GM12878 (cell line): ENCODE measurements around the gene HOXC5. TPM values are rescaled to one million over a fixed set of nuclear protein-coding genes. Genes with fewer than 3 reads are reported as not detected.
A peak's percentile ranks its signal among the peaks of the same experiment; 100 is the strongest.

Experiments used
- CBFB ChIP-seq: IDR thresholded peaks from 2 replicates; pipeline ENCODE4 v1.6.1; 2016; ENCODE audit warnings: antibody characterized with exemption, low read depth
- CEBPB ChIP-seq, 2 experiments: fragments of 150-350 bp in 1 of 2; IDR thresholded peaks; 2 replicates each; pipeline ENCODE4 v1.6.1; 2012 to 2014; ENCODE audit warnings: low read depth in 2 of 2, low read length in 2 of 2, borderline replicate concordance in 1 of 2, inconsistent platforms in 1 of 2
- CHD4 ChIP-seq: fragments of 200-600 bp; sonication (generic); IDR thresholded peaks from 2 replicates; pipeline ENCODE4 v1.6.1; 2016; ENCODE audit warnings: mild to moderate bottlenecking
- CREB1 ChIP-seq: IDR thresholded peaks from 2 replicates; pipeline ENCODE4 v1.6.1; 2012; ENCODE audit warnings: low read depth, mild to moderate bottlenecking, inconsistent platforms
- CTCF ChIP-seq, 3 experiments: IDR thresholded peaks in 2 of 3; conservative IDR thresholded peaks in 1 of 3; 2 replicates each; pipeline ENCODE4 v1.5.1; 2011; ENCODE audit warnings: low read depth in 3 of 3, low read length in 3 of 3, mild to moderate bottlenecking in 3 of 3, control low read depth in 2 of 3, moderate library complexity in 2 of 3, inconsistent platforms in 1 of 3, mixed read lengths in 1 of 3; ENCODE audit not compliant: control insufficient read depth in 2 of 3, insufficient read depth in 1 of 3; ENCODE audit errors: extremely low read depth in 1 of 3
- GATAD2B ChIP-seq: fragments of 450-650 bp; conservative IDR thresholded peaks from 2 replicates; pipeline ENCODE4 v1.6.1; 2017; ENCODE audit warnings: low read depth, mild to moderate bottlenecking, moderate library complexity
- HDAC6 ChIP-seq: fragments of 200-600 bp; sonication (generic); IDR thresholded peaks from one replicate; pipeline ENCODE4 v1.8.0; 2017; ENCODE audit warnings: antibody characterized with exemption; ENCODE audit not compliant: unreplicated experiment
- IKZF2 ChIP-seq, 2 experiments: fragments of 450-650 bp; IDR thresholded peaks; 2 replicates each; pipeline ENCODE4 v1.6.1; 2017; ENCODE audit warnings: mild to moderate bottlenecking in 2 of 2, moderate library complexity in 2 of 2
- JUNB ChIP-seq: IDR thresholded peaks from 2 replicates; pipeline ENCODE4 v1.6.1; 2016; ENCODE audit warnings: antibody characterized with exemption, mild to moderate bottlenecking
- NFYA ChIP-seq: IDR thresholded peaks from 2 replicates; pipeline ENCODE4 v1.6.1; 2011; ENCODE audit warnings: low read depth, mild to moderate bottlenecking, low read length, improper control_type of control experiment, borderline replicate concordance
- NFYB ChIP-seq: IDR thresholded peaks from 2 replicates; pipeline ENCODE4 v1.6.1; 2011; ENCODE audit warnings: low read depth, mild to moderate bottlenecking, low read length, improper control_type of control experiment, moderate library complexity; ENCODE audit not compliant: insufficient read depth
- NR2F1 ChIP-seq: fragments of 450-650 bp; conservative IDR thresholded peaks from 2 replicates; pipeline ENCODE4 v1.6.1; 2017; ENCODE audit warnings: mild to moderate bottlenecking
- RCOR1 ChIP-seq: conservative IDR thresholded peaks from 2 replicates; pipeline ENCODE4 v1.6.1; 2012; ENCODE audit warnings: low read depth, low read length, improper control_type of control experiment
- SPI1 ChIP-seq: IDR thresholded peaks from 2 replicates; pipeline ENCODE4 v1.6.1; 2011; ENCODE audit warnings: low read depth, mild to moderate bottlenecking, low read length, moderate library complexity, borderline replicate concordance; ENCODE audit not compliant: insufficient read depth
- SUPT20H ChIP-seq: IDR thresholded peaks from 2 replicates; pipeline ENCODE4 v1.6.1; 2011; ENCODE audit warnings: low read depth, mild to moderate bottlenecking, low read length, moderate library complexity, borderline replicate concordance; ENCODE audit not compliant: control insufficient read depth
- TARDBP ChIP-seq: IDR thresholded peaks from 2 replicates; pipeline ENCODE4 v1.6.1; 2016; ENCODE audit warnings: borderline replicate concordance
- TBL1XR1 ChIP-seq: IDR thresholded peaks from 2 replicates; pipeline ENCODE4 v1.6.1; 2012; ENCODE audit warnings: low read depth, low read length, improper control_type of control experiment
- ZBTB4 ChIP-seq: fragments of 450-650 bp; formaldehyde crosslinking; IDR thresholded peaks from 2 replicates; pipeline ENCODE4 v1.4.0; 2022; ENCODE audit warnings: mild to moderate bottlenecking, moderate library complexity
- ZNF207 ChIP-seq: fragments of 450-650 bp; IDR thresholded peaks from 2 replicates; pipeline ENCODE4 v1.6.1; 2014; ENCODE audit warnings: antibody characterized with exemption, mild to moderate bottlenecking, borderline replicate concordance
- polyA plus RNA-seq, 11 experiments: library from polyadenylated mRNA; depleted of rRNA in 4 of 11; unstranded in 6 of 11; stranded (reverse) in 5 of 11; fragments of >200 nt; fragmentation: Nextera tagmentation in 4 of 11; fragmentation: Illumina TruSeq in 1 of 11; extraction: Ambion mirVana in 4 of 11; extraction: Trizol in 1 of 11; gene quantifications; 1 replicate in 1 of 11; 2 replicates in 10 of 11; pipeline versions ENCODE4 v1.2.1 to v1.2.3, GENCODE V29; 2011 to 2016; ENCODE audit warnings: inconsistent platforms in 2 of 11, missing spikeins in 2 of 11, low read depth in 1 of 11
- total RNA-seq, 4 experiments: library from RNA; depleted of rRNA in 3 of 4; stranded (reverse); fragments of >200 nt in 3 of 4; fragmentation: Illumina TruSeq in 1 of 4; extraction: Trizol in 1 of 4; gene quantifications; 2 replicates each; pipeline versions ENCODE4 v1.2.1 to v1.2.3, GENCODE V29; 2013 to 2021

Gene HOXC5
- total and polyA plus RNA-seq, 10 of the 15 experiments (the other 5 are each of a cell fraction or from before 2014, with no cell fraction given), result 0.11 TPM; not detected in 9

DNA sequence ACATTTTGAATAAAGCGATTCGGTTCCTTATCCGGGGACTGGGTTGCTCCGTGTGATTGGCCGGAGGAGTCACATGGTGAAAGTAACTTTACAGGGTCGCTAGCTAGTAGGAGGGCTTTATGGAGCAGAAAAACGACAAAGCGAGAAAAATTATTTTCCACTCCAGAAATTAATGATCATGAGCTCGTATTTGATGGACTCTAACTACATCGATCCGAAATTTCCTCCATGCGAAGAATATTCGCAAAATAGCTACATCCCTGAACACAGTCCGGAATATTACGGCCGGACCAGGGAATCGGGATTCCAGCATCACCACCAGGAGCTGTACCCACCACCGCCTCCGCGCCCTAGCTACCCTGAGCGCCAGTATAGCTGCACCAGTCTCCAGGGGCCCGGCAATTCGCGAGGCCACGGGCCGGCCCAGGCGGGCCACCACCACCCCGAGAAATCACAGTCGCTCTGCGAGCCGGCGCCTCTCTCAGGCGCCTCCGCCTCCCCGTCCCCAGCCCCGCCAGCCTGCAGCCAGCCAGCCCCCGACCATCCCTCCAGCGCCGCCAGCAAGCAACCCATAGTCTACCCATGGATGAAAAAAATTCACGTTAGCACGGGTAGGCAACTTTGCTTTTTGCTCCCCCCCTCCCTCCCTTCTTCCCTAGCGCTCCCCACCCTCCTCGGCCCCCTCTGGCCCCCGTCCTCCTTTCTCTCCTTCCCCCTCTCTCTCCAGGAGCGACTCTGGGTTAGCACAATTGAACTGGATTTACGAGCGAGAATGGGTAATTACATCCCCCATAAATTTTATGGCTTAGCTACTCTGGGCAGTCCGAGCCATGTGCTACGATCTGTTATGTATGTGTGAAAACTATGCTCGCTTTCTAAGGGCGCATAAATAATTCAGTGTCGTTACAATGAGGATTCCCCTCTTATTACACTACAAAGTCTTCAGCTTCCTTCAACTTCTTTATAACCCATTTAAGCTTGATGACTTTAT lies 21.2 kb downstream of the HOXC5 start, which contains the start of gene HOXC4 (continued):
- TF ChIP-seq ZBTB4 (no peak), CTCF (IDR thresholded peaks at IDR 0.05 in 2 of 3, conservative IDR thresholded peaks at IDR 0.05 in 1 of 3; ENCODE audit: control insufficient read depth in 2 of 3, extremely low read depth in 1 of 3, insufficient read depth in 1 of 3, low read depth in 3 of 3, low read length in 3 of 3) (no peak), RCOR1 (no peak), CBFB (no peak), NFYA (no peak), TBL1XR1 (no peak), NR2F1 (no peak), IKZF2 (IDR thresholded peaks at IDR 0.05) (no peak), TARDBP (no peak), JUNB (no peak), SPI1 (peak; percentile 63; the same call in 1 of the 2 replicates), CREB1 (no peak), GATAD2B (no peak), HDAC6 (no peak), CHD4 (no peak), ZNF207 (no peak), SUPT20H (no peak), CEBPB (IDR thresholded peaks at IDR 0.05; ENCODE audit: borderline replicate concordance in 1 of 2, low read depth in 2 of 2, low read length in 2 of 2) (no peak), NFYB (peak; percentile 64; the same call in 1 of the 2 replicates)
